ENCODE data around the gene MSRB3. TPM values are rescaled to one million over a fixed set of nuclear protein-coding genes. Genes with fewer than 3 reads are reported as not detected.

MSRB3 gene
- total and polyA plus RNA-seq, 2 of the 8 experiments (the other 6 are each of a cell fraction or from before 2014, with no cell fraction given), result 0.32 to 1.2 TPM

DNA sequence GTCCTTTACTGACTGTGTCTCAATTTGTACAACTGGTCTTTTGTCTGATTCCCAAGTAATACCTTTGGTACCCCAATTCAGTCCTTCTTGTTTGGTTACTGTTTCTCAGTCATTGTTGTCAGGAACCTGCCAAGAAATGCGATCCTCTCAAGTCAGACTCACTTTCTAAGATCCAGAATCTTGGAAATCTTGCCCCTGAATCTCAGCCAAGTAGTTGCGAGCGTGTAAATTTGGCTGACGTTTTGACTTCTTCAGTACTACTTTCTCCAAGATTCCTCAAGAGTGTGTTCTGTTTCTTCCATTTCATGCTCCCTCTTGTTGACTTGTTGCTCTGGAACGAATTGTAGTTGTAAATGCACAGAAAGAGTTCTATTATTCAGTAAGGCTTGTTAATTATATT lies 114.0 kb downstream of the MSRB3 start:
- H3K4me1 ChIP-seq (replicated peaks in 1 of 4; ENCODE audit: control insufficient read depth in 3 of 4, insufficient read depth in 4 of 4, low read length in 3 of 4), result no peaks in the 10 kb centered on the region
- H4K91ac ChIP-seq (replicated peaks; ENCODE audit: insufficient read length, low read length), result no peak overlapping the region
- H4K5ac ChIP-seq (ENCODE audit: insufficient read length, low read depth, low read length), result no peak overlapping the region
- H2BK12ac ChIP-seq (ENCODE audit: low read depth, low read length), result no peak overlapping the region
- no peak overlapping the region for H2BK120ac ChIP-seq (replicated peaks; ENCODE audit: low read depth, low read length)
- no peaks in the 10 kb centered on the region for H3K23me2 ChIP-seq (ENCODE audit: low read depth, low read length)
- no peak overlapping the region for H2BK20ac ChIP-seq (ENCODE audit: low read length)
- 0 out of 2 replicates have a peak overlapping the region, but pooled peaks have one; percentile 63 for H2AFZ ChIP-seq (ENCODE audit: low read length)
- no peak overlapping the region for H3K4me3 ChIP-seq (ENCODE audit: extremely low read depth in 1 of 4, insufficient read depth in 2 of 4, low read depth in 3 of 4, low read length in 4 of 4)
- H3K36me3 ChIP-seq (ENCODE audit: control insufficient read depth in 2 of 4, insufficient read depth in 4 of 4, low read length in 3 of 4), result no peaks in the 10 kb centered on the region
- ChIA-PET POLR2A (ENCODE audit: partially characterized antibody) (no interaction called here), CTCF (ENCODE audit: partially characterized antibody) (interaction anchor here (0.6 kb wide), 1 partner anchor 215 kb away, joined by 3 read pairs; no protein-coding TSS in a partner anchor)
- no peak overlapping the region for H2BK15ac ChIP-seq (ENCODE audit: low read length)
- no peaks in the 10 kb centered on the region for H3K9me3 ChIP-seq (ENCODE audit: insufficient read depth in 2 of 2, low read depth in 1 of 2, low read length in 1 of 2)
- no peak overlapping the region for H3K14ac ChIP-seq (ENCODE audit: insufficient read length)
- no peak overlapping the region for H2BK5ac ChIP-seq (ENCODE audit: low read depth, low read length)
- no peak overlapping the region for H3K27ac ChIP-seq (ENCODE audit: low read depth, low read length)
- H3K4ac ChIP-seq (replicated peaks; ENCODE audit: insufficient read length, low read depth, low read length), result no peak overlapping the region
- no peaks in the 10 kb centered on the region for H3K79me2 ChIP-seq (ENCODE audit: control insufficient read depth in 1 of 2, insufficient read depth in 2 of 2, low read length in 2 of 2)
- peak overlapping the region in 1 of 4 experiments; percentile 34; a peak in 1 of 7 replicates for H3K9ac ChIP-seq (replicated peaks in 1 of 4; ENCODE audit: extremely low read depth in 1 of 4, low read depth in 3 of 4, low read length in 3 of 4)
- no peak overlapping the region for H3K23ac ChIP-seq (ENCODE audit: insufficient read length)
- no peak overlapping the region for H4K8ac ChIP-seq (ENCODE audit: extremely low read depth, insufficient read depth, low read length)
- no peak overlapping the region for H3K18ac ChIP-seq (ENCODE audit: extremely low read depth, low read length)
- no peak overlapping the region for H2AK5ac ChIP-seq (ENCODE audit: low read depth, low read length)
- no peaks in the 10 kb centered on the region for H4K20me1 ChIP-seq (replicated peaks in 1 of 2; ENCODE audit: control insufficient read depth in 1 of 2, insufficient read depth in 2 of 2, low read length in 2 of 2)
- no peaks in the 10 kb centered on the region for H3K79me1 ChIP-seq (ENCODE audit: low read depth, low read length)
- no peak for TF ChIP-seq SRF (IDR thresholded peaks at IDR 0.05; ENCODE audit: low read depth, low read length)
- FAIRE-seq (no peak), DNase-seq (ENCODE audit: low read depth in 1 of 2, low spot score in 2 of 2) (no peak)
- H3K27me3 ChIP-seq (replicated peaks in 1 of 4; ENCODE audit: control insufficient read depth in 3 of 4, extremely low read depth in 1 of 4, insufficient read depth in 3 of 4, low read length in 3 of 4), result no peaks in the 10 kb centered on the region
- no peak overlapping the region for H3K56ac ChIP-seq (replicated peaks; ENCODE audit: insufficient read length, low read depth, low read length)
- H3K4me2 ChIP-seq (ENCODE audit: insufficient read depth in 1 of 2, low read depth in 2 of 2, low read length in 2 of 2), result no peak overlapping the region
- 99% methylated on average over 5 of the region's 5 CpGs; no CpG with 5 or more reads in 1 of the 2 experiments for WGBS, 2 experiments (ENCODE audit: extremely low coverage in 1 of 2, insufficient coverage in 1 of 2, insufficient read length in 1 of 2, insufficient replicate concordance in 2 of 2, low coverage in 1 of 2, low lambda C conversion rate in 2 of 2, missing lambda C conversion rate in 1 of 2)
